ENCODE results near the gene NUP214.

DNA sequence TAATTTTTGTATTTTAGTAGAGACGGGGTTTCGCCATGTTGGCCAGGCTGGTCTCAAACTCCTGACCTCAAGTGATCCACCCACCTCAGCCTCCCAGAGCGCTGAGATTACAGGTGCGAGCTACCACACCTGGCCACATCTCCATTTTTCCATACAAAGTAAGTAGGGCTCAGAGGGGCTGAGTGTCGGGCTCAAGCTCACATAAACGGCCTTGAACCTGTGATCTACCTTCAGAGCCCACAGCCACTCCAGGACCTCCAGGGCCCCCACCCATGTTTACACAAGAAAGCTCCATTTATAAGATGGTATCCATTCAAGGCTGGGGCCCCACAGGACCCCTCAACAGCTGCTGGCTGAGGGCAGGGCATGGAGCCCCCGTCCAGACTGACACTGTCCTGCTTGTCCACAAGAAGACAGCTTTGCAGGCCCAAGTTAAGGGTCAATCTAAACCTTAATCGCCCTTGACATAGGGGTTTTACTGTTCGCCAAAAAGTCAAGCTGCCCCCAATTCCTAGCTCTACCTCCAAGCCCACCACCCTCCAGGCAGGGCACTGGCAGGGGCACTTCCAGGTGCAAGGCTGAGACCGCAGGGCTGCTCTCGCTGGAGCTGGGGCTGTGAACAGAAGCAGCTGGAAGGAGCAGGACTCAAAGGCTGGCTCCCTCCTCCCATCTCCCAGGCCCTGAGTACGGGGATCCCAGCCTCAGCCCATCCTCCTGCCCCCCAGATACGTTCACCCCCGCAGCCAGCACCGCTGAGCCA is 132.1 kb downstream of the NUP214 start:
- TF ChIP-seq, protein P1, sequence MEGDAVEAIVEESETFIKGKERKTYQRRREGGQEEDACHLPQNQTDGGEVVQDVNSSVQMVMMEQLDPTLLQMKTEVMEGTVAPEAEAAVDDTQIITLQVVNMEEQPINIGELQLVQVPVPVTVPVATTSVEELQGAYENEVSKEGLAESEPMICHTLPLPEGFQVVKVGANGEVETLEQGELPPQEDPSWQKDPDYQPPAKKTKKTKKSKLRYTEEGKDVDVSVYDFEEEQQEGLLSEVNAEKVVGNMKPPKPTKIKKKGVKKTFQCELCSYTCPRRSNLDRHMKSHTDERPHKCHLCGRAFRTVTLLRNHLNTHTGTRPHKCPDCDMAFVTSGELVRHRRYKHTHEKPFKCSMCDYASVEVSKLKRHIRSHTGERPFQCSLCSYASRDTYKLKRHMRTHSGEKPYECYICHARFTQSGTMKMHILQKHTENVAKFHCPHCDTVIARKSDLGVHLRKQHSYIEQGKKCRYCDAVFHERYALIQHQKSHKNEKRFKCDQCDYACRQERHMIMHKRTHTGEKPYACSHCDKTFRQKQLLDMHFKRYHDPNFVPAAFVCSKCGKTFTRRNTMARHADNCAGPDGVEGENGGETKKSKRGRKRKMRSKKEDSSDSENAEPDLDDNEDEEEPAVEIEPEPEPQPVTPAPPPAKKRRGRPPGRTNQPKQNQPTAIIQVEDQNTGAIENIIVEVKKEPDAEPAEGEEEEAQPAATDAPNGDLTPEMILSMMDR (IDR thresholded peaks at IDR 0.05; ENCODE audit: poor library complexity, severe bottlenecking), result no peak
- no peak for TF ChIP-seq EZH2 (IDR thresholded peaks at IDR 0.05; ENCODE audit: borderline replicate concordance, insufficient read depth, low read length, poor library complexity, severe bottlenecking)
- no peak for TF ChIP-seq POLR2AphosphoS5 (IDR thresholded peaks at IDR 0.05)
- TF ChIP-seq EP300 (conservative IDR thresholded peaks at IDR 0.05; ENCODE audit: poor library complexity, severe bottlenecking), result no peak
- TF ChIP-seq, protein P2, sequence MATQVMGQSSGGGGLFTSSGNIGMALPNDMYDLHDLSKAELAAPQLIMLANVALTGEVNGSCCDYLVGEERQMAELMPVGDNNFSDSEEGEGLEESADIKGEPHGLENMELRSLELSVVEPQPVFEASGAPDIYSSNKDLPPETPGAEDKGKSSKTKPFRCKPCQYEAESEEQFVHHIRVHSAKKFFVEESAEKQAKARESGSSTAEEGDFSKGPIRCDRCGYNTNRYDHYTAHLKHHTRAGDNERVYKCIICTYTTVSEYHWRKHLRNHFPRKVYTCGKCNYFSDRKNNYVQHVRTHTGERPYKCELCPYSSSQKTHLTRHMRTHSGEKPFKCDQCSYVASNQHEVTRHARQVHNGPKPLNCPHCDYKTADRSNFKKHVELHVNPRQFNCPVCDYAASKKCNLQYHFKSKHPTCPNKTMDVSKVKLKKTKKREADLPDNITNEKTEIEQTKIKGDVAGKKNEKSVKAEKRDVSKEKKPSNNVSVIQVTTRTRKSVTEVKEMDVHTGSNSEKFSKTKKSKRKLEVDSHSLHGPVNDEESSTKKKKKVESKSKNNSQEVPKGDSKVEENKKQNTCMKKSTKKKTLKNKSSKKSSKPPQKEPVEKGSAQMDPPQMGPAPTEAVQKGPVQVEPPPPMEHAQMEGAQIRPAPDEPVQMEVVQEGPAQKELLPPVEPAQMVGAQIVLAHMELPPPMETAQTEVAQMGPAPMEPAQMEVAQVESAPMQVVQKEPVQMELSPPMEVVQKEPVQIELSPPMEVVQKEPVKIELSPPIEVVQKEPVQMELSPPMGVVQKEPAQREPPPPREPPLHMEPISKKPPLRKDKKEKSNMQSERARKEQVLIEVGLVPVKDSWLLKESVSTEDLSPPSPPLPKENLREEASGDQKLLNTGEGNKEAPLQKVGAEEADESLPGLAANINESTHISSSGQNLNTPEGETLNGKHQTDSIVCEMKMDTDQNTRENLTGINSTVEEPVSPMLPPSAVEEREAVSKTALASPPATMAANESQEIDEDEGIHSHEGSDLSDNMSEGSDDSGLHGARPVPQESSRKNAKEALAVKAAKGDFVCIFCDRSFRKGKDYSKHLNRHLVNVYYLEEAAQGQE (IDR thresholded peaks at IDR 0.05; ENCODE audit: borderline replicate concordance), result no peak
- no peak for TF ChIP-seq TAF1 (IDR thresholded peaks at IDR 0.05; ENCODE audit: low read depth)
- TF ChIP-seq MXI1 (conservative IDR thresholded peaks at IDR 0.05; ENCODE audit: poor library complexity, severe bottlenecking), result no peak
- TF ChIP-seq RAD21 (conservative IDR thresholded peaks at IDR 0.05), result no peak
